ENCODE results near the gene SAXO1.

SAXO1 gene

DNA sequence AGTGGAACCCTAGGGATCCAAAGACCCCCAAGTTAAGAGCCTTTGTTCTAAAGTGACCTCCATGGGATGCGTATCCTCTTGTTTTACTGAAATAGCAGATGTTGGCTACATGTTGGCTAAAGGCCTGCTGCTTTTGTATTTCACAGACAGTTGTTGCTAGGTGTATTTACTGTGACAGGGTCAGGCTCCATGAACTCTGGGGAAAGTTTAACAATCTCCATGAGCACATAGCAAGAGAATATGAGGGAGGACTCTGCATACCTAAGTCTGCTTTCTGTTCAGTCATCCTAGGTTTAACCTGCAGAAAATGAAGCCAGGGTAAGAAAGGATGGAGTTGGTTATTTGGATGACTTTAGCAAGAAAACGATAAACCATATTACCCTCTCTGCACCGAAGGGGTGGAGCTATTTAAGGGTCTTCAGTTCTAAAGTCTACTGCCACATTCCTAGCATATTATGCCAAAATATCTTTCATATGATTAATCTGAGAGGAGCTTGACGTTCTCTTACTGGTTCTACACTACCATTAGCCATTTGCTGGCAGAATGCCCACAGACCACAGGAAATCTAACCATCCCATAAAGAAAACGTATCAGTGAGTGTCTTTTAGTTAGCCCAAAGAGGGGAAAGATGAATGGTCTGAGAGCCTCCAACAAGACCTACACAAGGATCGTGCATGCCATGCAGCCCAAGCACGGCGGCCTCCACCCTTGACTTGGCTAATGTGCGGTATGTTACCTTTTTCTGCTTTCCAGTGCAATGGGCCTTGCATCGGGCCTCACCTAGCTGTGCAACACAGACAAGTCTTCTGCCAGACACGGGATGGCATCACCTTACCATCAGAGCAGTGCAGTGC is 127.8 kb downstream of the SAXO1 start:
- peaks cover 0 to 9% of the 10 kb centered on the region in 2 experiments for H3K4me1 ChIP-seq (ENCODE audit: control insufficient read depth in 1 of 2, insufficient read depth in 1 of 2, low read depth in 1 of 2, low read length in 1 of 2)
- no peak overlapping the region for H3K27ac ChIP-seq

DNA sequence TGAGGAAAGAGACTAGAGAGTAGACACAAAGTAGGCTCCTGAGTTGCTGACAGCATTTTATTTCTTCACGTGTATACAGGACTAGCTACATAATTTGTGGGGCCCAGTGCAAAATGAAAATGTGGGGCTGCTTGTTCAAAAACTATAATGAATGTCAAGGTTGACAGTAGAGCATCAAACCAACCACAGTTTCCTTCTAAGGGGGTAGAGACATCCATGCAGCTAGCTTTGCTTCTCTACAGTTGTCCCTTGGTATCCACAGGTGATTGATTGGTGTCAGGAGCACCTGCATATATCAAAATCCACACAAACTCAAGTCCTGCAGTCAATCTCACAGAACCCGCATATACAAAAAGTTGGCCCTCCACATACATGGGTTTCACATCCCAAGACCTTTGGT is 129.6 kb downstream of the SAXO1 start:
- H3K27ac ChIP-seq: no peak overlapping the region
- no peaks in the 10 kb centered on the region for H3K27me3 ChIP-seq
- no peaks in the 10 kb centered on the region for H3K36me3 ChIP-seq
- TF ChIP-seq, protein P1, sequence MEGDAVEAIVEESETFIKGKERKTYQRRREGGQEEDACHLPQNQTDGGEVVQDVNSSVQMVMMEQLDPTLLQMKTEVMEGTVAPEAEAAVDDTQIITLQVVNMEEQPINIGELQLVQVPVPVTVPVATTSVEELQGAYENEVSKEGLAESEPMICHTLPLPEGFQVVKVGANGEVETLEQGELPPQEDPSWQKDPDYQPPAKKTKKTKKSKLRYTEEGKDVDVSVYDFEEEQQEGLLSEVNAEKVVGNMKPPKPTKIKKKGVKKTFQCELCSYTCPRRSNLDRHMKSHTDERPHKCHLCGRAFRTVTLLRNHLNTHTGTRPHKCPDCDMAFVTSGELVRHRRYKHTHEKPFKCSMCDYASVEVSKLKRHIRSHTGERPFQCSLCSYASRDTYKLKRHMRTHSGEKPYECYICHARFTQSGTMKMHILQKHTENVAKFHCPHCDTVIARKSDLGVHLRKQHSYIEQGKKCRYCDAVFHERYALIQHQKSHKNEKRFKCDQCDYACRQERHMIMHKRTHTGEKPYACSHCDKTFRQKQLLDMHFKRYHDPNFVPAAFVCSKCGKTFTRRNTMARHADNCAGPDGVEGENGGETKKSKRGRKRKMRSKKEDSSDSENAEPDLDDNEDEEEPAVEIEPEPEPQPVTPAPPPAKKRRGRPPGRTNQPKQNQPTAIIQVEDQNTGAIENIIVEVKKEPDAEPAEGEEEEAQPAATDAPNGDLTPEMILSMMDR (IDR thresholded peaks at IDR 0.05): no peak
- H3K9me3 ChIP-seq: no peaks in the 10 kb centered on the region
- no peak overlapping the region for H3K4me3 ChIP-seq (ENCODE audit: low read depth in 1 of 2, low read length in 1 of 2)
- H3K4me1 ChIP-seq (ENCODE audit: control insufficient read depth in 1 of 2, insufficient read depth in 1 of 2, low read depth in 1 of 2, low read length in 1 of 2): no peaks in the 10 kb centered on the region

More for the DNA sequence above, 127.8 kb downstream of the SAXO1 start:
- TF ChIP-seq, protein P1 (IDR thresholded peaks at IDR 0.05): no peak
- Histone ChIP-seq H3K9me3 (no peaks in the 10 kb centered on the region), H3K4me3 (ENCODE audit: low read depth in 1 of 2, low read length in 1 of 2) (no peak overlapping the region), H3K36me3 (no peaks in the 10 kb centered on the region), H3K27me3 (peaks cover 5% of the 10 kb centered on the region)

DNA sequence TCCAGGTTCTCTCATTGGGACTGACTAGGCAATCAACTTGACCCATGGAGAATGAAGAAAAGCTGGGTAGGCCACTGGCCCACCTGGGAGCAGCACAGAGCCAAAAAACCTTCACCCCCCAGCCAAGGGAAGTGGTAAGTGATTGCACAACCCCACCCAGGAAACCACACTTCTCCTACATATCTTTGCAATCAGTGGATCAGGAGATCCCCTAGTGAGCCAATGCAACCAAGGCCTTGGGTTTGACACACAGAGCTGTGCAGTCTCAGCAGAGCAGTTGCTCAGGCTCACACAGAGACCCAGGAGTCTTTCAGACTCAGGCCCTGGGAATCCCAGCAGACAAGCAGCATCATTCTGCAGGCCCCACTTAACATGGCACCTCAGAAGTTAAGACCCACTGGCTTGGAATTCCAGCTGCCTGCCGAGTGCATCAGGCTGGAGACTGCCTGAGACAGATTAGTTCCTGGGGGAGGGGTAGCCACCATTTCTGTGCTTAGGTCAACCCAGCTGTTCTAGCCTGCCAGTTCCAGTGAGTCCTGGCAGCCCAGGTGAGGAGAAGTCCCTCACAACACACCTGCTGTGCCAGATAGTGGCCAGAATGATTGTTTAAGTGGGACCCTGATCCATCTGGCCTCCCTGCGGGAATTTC is 136.4 kb downstream of the SAXO1 start:
- no peaks in the 10 kb centered on the region for H3K27me3 ChIP-seq
- no peaks in the 10 kb centered on the region for H3K36me3 ChIP-seq
- H3K27ac ChIP-seq: no peak overlapping the region
- TF ChIP-seq, protein P1 (IDR thresholded peaks at IDR 0.05): no peak
- H3K4me1 ChIP-seq (ENCODE audit: control insufficient read depth in 1 of 2, insufficient read depth in 1 of 2, low read depth in 1 of 2, low read length in 1 of 2): peaks cover 0 to 2% of the 10 kb centered on the region in 2 experiments
- no peaks in the 10 kb centered on the region for H3K9me3 ChIP-seq
- no peak overlapping the region for H3K4me3 ChIP-seq (ENCODE audit: low read depth in 1 of 2, low read length in 1 of 2)

DNA sequence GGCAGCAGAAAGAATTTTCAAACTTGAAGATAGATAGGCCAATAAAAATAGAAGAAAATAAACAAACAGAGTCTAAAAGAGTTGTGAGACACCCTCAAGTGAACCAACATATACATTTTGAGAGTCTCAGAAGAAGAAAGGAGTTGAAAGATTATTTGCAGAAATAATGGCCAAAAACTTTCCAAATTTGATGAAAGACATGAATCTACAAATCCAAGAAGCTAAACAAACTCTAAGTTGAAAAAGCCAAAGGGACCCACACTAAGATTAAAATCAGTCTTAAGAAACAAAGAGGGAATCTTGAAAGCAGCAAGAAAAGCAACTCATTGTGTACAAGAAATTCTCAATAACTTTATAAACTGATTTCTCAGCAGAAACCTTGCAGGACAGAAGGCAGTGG is 137.0 kb downstream of the SAXO1 start:
- peaks cover 0 to 2% of the 10 kb centered on the region in 2 experiments for H3K4me1 ChIP-seq (ENCODE audit: control insufficient read depth in 1 of 2, insufficient read depth in 1 of 2, low read depth in 1 of 2, low read length in 1 of 2)
- H3K4me3 ChIP-seq (ENCODE audit: low read depth in 1 of 2, low read length in 1 of 2): no peak overlapping the region
- H3K36me3 ChIP-seq: no peaks in the 10 kb centered on the region
- no peaks in the 10 kb centered on the region for H3K9me3 ChIP-seq
- no peaks in the 10 kb centered on the region for H3K27me3 ChIP-seq
- H3K27ac ChIP-seq: no peak overlapping the region
- TF ChIP-seq, protein P1 (IDR thresholded peaks at IDR 0.05): no peak

DNA sequence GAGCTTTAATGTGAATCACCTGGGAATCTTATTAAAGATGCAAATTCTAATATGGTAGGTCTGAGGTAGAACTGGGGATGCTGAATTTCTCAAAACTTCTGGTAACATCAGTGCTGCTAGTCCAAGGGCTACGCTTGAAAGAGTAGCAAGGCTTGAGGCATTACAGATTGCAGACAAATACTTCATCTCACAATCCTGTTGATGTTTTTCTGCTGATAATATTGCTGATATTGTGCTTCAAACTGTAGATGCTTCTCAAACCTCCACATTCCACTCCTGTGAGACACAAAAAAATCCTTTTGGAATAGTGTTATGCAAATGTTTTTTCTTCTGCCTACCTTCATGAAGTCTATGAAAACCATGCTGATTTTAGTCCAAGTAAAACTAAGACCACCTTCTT is 139.5 kb downstream of the SAXO1 start:
- H3K4me3 ChIP-seq (ENCODE audit: low read depth in 1 of 2, low read length in 1 of 2): no peak overlapping the region
- no peak overlapping the region for H3K27ac ChIP-seq
- no peaks in the 10 kb centered on the region for H3K27me3 ChIP-seq
- H3K36me3 ChIP-seq: no peaks in the 10 kb centered on the region
- H3K9me3 ChIP-seq: no peaks in the 10 kb centered on the region
- TF ChIP-seq, protein P1 (IDR thresholded peaks at IDR 0.05): no peak
- peaks cover 0 to 2% of the 10 kb centered on the region in 2 experiments for H3K4me1 ChIP-seq (ENCODE audit: control insufficient read depth in 1 of 2, insufficient read depth in 1 of 2, low read depth in 1 of 2, low read length in 1 of 2)
